ENCODE measurements around the gene TOX2.

The TOX2 gene

GRCh38 chr20:43959079-43959919 lies 44.6 kb downstream of the TOX2 start:
- DNase-seq (ENCODE audit: low spot score), result no peak

GRCh38 chr20:43959920-43960227 lies 45.2 kb downstream of the TOX2 start:
- no peak for DNase-seq (ENCODE audit: low spot score)

DNA sequence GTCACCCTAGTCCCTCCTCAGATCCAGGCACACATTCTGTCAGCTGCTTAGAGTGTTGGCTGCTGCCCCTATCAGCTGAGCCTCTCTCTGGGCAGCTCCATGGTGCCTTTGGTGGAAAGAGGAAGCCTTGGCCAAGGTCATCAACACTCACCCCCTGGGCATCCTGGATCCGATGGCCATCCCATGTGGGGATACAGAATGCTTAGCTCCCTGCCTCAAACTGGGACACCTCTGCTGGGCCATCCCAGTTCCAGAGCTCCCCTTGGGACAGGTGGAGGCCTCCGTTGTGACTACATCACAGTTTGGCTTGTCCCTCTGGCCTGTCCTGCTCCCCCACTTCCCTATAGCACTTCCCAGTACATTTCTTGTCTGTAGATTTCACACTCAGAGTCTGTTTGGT lies 45.6 kb downstream of the TOX2 start:
- no peak for DNase-seq (ENCODE audit: low spot score)

DNA sequence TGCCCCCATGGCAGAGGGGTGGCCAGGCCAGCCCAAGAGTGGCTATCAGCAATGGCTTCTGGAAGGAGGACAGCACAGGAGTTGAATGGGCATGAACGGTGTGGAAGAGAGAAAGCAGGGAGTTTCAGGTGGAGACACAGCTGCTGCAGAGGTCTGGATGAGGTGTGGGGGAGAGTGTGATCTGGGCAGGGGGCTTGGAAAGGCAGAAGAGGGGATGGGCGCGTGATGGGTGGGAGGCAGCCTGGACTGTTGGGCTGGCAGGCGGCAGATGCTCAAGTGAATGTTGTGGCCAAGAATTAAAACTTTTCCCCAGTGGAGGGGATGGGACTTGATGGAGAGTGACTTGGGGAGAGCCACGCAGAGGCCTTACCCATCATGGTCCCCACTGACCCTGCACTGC lies 46.5 kb downstream of the TOX2 start:
- no peak for DNase-seq (ENCODE audit: low spot score)

DNA sequence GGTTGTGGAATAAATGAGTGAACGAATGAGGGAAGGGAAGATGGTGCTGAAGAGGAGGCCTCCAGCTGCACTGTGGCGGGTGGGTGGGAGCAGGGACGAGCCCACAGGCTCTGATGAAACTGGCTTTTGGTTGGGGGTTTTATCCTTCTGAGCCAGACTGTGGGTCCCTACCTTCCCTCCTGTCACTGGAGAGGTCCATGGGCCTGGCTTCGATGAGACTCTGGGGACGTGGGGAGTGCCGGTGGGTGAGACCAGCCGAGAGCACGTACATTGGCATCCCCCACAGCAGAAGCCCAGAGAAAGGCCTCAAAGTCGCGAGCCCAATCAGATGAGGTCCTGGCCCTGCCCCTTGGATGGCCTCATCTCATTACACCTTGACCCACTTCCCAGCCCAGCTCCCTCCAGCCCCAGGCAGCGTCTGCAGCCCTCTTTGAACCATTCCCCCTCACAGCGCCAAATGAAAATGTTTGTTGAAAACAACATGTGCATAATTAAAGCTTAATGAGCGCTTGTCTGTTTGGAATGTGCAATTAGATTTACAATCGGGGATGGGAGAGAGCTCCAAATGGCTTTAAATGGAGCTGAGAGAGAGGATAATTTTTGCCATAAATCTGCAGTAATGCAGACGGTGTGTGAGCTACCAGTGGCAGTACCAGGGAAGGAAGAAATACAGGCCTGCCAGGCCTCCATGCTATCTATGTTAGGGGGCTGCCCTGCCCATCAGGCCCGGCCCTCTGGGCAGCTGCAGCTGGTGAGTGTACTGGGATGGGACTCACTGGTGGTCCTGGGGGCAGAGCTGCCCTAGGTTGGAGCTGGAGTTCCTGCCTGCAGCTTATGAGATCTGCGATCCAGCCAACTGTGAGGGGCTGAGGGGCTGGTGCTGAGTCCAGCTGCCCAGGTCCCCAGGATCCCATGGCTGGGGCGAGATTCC lies 47.2 kb downstream of the TOX2 start:
- no peak for DNase-seq (ENCODE audit: low spot score)

DNA sequence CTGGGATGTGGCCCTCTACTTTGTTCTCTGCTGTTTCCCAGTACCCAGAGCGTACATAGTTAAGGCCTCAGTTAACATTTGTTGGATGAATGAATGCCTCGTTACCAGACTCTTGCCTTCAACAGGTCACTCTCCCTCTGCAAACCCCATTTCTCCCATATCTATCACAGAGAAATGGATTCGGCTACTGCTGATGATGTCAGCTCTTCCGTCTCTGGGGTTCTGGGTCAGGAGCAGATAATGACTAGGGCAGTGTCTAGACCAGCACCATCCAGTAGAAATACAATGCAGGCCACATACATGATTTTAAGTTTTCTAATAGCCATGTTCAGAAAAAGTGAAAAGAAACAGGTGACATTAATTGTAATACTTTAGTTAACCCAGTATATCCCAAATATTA lies 47.9 kb downstream of the TOX2 start:
- no peak for DNase-seq (ENCODE audit: low spot score)

DNA sequence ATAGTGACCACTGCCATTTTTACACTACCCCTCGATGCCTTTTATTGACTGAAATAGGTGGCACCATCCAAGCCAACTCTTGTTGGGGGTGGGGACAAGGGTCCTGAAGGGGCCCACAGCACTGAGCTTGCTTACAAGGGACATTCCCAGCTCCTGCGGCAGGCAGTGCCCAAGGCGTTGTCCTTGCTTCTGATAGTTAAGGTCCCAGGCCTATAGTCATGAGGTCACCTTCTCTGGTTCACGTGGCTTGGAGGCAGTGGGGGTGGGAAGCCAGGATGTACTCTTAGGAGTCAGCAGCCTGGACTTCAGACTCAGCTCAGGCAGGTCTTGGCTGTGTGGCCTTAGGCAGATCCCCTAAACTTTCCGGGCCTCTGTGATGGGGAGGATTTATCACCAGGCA lies 48.6 kb downstream of the TOX2 start:
- no peak for DNase-seq (ENCODE audit: low spot score)

- DNase-seq (ENCODE audit: low spot score), result no peak
Measured at GRCh38 chr20:43963872-43964791, 49.5 kb downstream of the TOX2 start.

DNA sequence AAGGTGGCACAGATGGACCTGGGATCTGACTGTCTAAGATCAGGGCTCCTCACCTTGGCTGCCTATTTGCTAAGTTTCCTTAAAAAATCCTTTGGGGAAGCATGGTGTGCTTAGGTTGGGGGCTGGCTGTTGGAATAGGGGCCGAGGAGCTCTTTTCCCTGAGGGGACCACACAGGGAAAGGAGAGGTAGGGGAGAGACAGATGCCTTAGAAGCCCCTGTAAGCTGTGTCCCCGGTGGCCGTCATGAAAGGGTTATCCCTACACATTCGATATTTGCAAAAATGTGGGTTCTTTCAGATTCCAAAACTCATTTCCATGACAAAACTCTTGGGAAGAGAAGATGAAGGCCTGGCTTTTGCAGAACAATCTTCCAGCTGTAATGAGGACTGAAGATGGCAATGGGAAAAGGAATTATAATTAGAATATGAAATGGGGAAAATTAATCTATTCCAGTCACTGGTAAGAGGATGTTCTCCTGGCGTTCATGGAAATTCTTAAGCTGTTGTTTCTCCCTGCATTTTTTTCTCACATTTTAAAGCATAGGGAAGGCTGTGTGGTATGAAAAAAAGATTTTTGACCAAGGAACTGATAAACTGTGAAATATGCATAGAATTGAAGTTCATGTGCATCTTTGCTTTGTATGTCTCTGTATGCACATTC lies 53.8 kb downstream of the TOX2 start:
- no peak for DNase-seq (ENCODE audit: low spot score)

GRCh38 chr20:43969028-43969447 lies 54.4 kb downstream of the TOX2 start:
- no peak for DNase-seq (ENCODE audit: low spot score)

DNA sequence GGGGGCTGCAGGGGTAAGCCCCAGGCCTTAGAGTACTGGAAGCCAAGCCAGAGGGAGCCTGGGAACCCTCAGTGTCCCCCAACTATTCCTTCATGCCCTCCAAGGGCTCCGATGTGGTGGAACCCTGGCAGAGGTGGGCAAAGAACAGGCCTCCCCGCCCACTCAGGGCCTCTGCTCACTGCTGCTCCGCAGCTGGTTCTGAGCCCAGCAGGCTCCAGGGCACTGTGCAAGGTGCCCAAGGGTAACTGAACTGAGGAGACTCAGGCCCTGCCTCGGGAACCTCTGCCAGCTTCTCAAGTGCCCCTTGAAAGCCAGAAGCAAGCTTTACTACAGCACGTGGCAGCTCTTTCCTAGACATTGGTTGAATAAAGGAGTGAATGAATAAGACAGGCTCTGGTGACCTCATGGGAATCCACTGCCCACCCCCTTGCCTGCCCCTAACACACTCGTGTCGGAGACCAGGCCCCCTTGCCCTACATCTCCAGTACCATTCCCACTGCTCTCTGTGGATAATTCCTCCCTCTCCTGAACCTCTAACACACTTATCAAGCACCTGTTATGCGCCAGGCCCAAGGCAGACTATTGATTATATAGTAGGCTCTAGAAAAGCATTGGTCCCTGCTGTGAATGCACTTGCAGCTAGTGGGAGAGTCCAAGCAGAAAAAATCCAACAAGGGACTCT lies 55.0 kb downstream of the TOX2 start:
- DNase-seq (ENCODE audit: low spot score), result no peak

GRCh38 chr20:43971267-43971666 lies 56.6 kb downstream of the TOX2 start:
- DNase-seq (ENCODE audit: low spot score), result no peak

DNA sequence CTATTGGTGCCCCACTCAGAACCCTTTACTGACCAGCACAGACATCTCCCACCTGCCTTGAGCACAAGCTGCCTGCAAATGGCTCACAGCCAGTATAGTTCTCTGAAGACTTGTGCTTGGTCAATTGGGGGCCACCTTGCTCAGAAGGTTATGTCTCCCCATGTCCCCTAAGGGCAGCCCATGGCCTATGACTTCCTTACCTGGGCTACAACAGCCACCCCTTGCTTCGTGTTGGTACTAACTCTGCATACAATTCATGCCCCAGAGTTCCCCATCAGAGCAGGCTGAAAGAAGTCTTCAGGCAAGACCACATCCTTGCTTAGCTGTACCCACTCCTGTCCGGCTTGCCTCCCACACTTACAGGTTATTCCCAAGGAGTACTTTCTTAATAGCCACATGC lies 57.4 kb downstream of the TOX2 start:
- no peak for DNase-seq (ENCODE audit: low spot score)

- DNase-seq (ENCODE audit: low spot score), result no peak
Measured at GRCh38 chr20:43972692-43973091, 58.0 kb downstream of the TOX2 start.

- DNase-seq (ENCODE audit: low spot score), result no peak
Measured at GRCh38 chr20:43973231-43973630, 58.6 kb downstream of the TOX2 start.

DNA sequence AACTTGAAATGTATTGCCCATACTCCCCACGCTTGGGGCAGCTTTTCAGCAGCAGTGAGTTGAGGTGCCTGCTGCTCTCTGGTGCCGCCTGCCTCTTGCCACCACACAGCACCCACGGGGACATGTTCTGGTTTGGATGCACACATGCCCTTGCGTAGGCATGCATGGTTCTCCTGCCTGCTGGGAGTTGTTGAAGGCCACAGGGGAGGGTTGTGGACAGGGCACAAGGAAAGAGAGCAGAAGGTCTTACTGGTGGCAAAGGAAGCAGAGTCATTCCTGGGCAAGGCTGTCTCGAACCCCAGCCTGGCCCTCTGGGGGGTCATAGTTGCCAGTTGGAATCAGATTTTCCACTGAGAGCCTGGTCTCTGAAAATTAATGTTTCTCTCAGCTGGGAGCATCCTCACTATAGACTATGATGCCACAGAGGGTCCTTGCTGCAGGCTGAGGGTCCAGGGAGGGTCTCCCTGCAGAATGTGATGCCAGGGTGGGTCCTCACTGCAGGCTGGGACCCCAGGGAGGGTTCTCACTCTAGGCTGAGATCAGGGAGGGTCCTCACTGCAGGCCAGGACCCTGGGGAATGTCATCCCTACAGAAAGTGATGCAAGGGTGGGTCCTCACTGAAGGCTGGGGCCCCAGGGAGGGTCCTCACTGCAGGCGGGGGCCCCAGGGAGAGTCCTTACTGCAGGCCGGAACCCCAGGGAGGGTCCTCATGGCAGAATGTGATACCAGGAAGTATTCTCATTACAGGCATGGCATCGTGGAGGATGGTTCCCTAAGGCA lies 59.2 kb downstream of the TOX2 start:
- no peak for DNase-seq (ENCODE audit: low spot score)

GRCh38 chr20:43974695-43975094 lies 60.0 kb downstream of the TOX2 start:
- no peak for DNase-seq (ENCODE audit: low spot score)

GRCh38 chr20:43975096-43975768 lies 60.6 kb downstream of the TOX2 start:
- DNase-seq (ENCODE audit: low spot score), result no peak

DNA sequence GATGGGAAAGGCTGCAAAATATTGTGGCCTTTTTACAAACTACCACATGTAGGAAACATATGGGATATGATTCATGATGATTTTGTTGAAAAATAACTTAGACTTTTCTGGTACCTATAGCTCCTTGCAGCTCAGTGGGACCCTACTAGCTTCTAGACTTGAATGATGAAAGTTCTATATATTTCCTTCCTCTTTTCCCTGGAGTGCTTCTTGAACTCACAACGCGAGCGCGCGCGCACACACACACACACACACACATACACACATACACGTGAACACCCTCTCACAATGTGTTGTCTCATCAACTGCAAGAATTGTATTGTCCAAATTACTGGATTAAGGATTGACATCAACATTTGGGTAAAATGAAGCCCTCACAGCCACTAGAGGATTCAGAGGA lies 61.9 kb downstream of the TOX2 start:
- no peak for DNase-seq (ENCODE audit: low spot score)

- DNase-seq (ENCODE audit: low spot score), result no peak
Measured at GRCh38 chr20:43977252-43977651, 62.6 kb downstream of the TOX2 start.

All from cerebellar cortex (tissue), 1 donor.